Stimulated activated naive CD4-positive, alpha-beta T cell (primary cell): Measurements from ENCODE around the gene INVS.
"Not testable (repeated sequence)": the region's sequence is repeated elsewhere in the genome, so short reads cannot be mapped to it uniquely, and the experiment has no call there.

ENCODE experiments used
- DNase-seq, 6 experiments: peaks; one replicate each; lab custom pipeline; 2025; lab: John Stamatoyannopoulos, UW

INVS gene

DNA sequence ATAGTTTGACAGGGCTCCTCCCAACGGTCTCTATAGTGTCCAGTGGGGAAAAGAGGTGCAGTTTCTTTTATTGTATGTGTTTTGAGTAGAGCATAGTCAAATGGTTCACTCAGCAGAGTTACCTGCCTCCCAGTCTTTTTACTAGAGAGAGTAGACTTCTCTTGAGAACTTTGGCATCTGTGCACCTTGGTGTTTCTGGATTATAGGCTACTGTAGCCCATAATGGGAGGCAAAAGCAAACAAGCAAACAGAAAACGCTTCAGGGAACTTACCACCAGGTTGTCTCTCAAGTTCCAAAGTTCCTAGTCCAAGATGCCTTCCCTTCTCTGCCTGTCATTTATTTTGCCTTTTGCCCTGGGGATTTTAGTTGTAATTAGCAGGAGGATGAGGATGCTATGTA is 26.2 kb downstream of the INVS start:
- no peak for DNase-seq

- DNase-seq = no peak
Measured at GRCh38 chr9:100125910-100126309, 26.9 kb downstream of the INVS start.

- DNase-seq = no peak
Measured at GRCh38 chr9:100126423-100126822, 27.4 kb downstream of the INVS start.

- DNase-seq = no peak
Measured at GRCh38 chr9:100129772-100130171, 30.7 kb downstream of the INVS start.

- DNase-seq = no peak
Measured at GRCh38 chr9:100131216-100131615, 32.2 kb downstream of the INVS start.

DNA sequence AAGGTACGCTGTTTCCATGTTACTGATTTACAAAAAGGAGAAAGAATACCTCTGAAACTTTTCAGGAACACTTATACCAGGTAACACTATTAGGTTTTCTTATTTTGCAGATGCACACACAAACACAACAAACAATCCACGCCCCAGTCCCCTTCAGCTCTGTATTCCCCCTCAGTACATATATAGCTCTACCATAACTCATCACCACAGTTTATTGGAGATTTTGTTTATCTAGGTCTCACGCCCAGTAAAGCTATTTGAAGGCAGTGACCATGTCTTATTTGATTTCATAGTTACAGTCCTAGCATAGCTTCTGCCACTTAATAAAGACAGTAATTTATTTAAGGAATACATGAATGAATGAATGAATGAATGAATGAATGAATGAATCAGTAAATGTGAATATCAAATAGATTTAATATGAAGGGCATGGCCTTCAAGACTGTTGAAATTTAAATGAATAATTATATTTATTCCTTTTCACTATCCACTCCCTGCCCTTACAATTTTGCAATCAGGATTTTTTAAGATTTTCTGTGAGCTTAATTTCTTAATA is 32.9 kb downstream of the INVS start:
- no peak for DNase-seq

- DNase-seq = no peak
Measured at GRCh38 chr9:100134731-100135130, 35.7 kb downstream of the INVS start.

GRCh38 chr9:100136799-100137198 is 37.8 kb downstream of the INVS start:
- DNase-seq = not testable (repeated sequence)

DNA sequence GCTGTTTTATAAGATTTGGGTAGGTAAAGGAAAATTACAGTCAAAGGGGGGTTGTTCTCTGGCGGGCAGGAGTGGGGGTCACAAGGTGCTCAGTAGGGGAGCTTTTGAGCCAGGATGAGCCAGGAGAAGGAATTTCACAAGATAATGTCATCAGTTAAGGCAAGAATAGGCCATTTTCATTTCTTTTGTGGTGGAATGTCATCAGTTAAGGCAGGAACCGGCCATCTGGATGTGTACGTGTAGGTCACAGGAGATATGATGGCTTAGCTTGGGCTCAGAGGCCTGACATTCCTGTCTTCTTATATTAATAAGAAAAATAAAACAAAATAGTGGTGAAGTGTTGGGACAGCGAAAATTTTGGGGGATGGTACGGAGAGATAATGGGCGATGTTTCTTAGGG is 41.3 kb downstream of the INVS start:
- DNase-seq = not testable (repeated sequence)

DNA sequence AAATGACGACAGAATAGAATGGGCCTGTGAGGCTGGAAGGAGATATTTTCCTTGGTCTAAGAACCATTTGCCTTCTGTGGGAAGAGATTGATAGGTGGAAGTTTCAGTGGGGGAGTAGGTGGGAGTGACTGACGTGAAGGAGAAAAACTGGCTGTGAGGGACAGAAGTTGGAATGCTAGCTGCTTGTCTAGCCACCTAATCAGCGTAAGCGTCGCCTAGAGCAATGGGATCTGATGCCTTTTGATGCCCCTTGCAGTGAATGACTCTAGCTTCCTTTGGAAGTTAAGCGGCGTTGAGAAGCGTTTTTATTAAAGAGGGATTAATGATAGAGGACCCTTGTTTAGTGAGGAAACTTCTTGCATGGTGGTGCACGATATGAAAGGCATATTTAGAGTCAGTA is 42.8 kb downstream of the INVS start:
- DNase-seq = not testable (repeated sequence)

- DNase-seq = not testable (repeated sequence)
Measured at GRCh38 chr9:100145167-100145934, 46.3 kb downstream of the INVS start.

DNA sequence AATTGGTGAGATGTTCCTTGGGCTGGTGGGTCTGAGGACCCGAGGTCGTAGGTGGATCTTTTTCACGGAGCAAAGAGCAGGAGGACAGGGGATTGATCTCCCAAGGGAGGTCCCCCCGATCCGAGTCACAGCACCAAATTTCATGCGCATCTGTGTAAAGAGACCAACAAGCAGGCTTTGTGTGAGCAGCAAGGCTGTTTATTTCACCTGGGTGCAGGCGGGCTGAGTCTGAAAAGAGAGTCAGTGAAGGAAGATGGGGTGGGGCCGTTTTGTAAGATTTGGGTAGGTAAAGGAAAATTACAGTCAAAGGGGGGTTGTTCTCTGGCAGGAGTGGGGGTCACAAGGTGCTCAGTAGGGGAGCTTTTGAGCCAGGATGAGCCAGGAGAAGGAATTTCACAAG is 46.9 kb downstream of the INVS start:
- DNase-seq = not testable (repeated sequence)

DNA sequence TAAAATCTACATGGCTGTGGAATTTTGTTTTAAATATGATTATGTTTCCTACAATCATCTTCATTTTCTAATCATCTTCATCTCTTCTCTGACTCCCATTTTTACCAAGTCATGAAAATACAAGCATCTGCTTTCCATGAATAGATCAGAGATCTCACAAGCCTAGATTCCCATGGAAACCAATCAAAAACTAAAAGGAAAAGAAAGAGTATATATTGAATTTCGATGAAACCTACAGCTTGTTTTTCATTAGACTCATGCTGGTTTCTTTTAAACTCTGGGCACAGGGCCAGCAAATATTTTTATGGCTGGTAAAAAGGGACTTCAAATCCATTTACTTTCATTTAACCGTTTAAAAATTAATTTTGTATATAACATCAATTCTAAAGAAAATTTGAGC is 51.2 kb downstream of the INVS start:
- no peak for DNase-seq

- no peak for DNase-seq
Measured at GRCh38 chr9:100160021-100160420, 61.0 kb downstream of the INVS start.

DNA sequence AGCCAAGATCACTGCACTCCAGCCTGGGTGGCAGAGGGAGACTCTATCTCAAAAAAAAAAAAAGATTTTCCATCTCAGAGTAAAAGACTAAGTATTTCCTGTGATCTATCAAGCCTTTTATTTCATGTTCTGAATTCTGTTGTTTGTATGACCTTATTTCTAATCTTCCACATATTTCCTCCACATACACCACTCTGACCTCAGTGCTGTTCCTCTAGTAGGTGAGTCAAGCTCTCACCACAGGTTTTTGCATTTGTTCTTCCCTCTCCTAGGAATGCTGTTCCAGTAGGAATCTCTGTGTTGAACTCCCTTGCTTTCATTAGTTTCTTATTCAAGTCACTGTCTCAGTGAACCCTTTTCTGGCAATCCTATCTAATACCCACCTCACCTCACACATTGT is 68.1 kb downstream of the INVS start:
- DNase-seq = no peak

- DNase-seq = no peak
Measured at GRCh38 chr9:100167915-100168654, 69.0 kb downstream of the INVS start.

- no peak for DNase-seq
Measured at GRCh38 chr9:100170085-100170484, 71.0 kb downstream of the INVS start.

DNA sequence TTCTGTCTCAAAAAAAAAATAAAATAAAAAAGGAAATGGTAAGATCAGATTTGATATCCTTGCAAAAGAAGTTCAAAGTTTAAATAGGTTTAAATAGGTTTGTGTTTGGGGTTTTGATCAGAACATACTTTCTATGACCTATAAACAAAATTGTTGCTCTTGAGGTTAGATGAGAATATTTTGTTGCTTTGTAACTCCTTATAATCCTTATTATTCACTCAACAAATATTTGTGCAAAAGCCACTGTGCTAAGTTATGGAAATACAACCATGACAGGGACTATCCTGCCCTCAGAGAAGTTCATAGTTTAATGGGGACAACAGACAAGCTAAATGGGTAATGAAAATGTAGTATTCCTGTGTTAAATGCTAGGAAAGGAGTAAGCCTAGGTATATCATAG is 71.5 kb downstream of the INVS start:
- no peak for DNase-seq

- no peak for DNase-seq
Measured at GRCh38 chr9:100186356-100186755, 87.3 kb downstream of the INVS start.

- DNase-seq = no peak
Measured at GRCh38 chr9:100190339-100190738, 91.3 kb downstream of the INVS start.

GRCh38 chr9:100191264-100191663 is 92.2 kb downstream of the INVS start:
- DNase-seq = no peak

DNA sequence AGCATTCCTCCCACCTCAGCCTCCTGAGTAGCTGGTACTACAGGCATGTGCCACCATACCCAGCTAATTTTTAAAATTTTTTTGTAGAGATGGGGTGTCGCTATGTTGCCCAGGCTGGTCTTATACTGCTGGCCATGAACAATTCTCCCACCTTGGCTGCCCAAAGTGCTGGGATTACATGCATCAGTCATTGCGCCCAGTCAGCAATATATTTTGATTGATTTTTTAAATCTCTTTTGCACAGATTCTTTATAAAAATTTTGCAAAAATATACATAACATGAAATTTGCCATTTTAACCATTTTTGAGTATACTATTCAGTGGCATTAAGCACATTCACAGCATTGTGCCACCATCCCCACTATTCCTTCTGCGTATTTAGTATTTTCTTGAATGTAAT is 94.0 kb downstream of the INVS start:
- no peak for DNase-seq

GRCh38 chr9:100196215-100196614 is 97.2 kb downstream of the INVS start:
- DNase-seq = no peak
